RPMI8226 (cell line): ENCODE measurements around the gene CDC7.
"Not testable (repeated sequence)": the region's sequence is repeated elsewhere in the genome, so short reads cannot be mapped to it uniquely, and the experiment has no call there.

ENCODE experiments used
- DNase-seq: peaks from one replicate; pipeline ENCODE4 v3.0.0-alpha.2; 2015

CDC7 gene

GRCh38 chr1:91500756-91501522 is at the start of gene CDC7:
TSS of gene CDC7 (plus strand) at chr1:91500851. CDS start at chr1:91501717, 866 bp downstream.
- peak; percentile 87 for DNase-seq

DNA sequence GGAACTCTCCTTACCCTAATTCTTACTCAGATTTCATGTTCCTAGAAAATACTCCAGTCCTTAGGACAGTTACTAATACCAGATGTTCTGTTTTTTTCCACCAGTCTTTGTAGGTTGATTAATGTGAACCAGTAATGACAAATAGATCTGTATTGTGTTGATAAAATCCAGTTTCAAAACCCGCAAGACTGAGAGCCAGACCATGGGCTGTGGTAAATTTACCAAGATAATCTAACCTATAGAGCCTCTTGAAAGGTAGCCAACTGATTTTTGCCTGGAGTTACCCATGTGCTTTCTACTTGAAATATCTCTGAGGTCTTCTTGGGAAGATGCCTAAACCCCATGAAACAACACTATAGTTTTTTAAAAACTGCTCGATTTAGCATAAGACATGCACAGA is 46.5 kb upstream of the CDC7 start:
- no peak for DNase-seq

DNA sequence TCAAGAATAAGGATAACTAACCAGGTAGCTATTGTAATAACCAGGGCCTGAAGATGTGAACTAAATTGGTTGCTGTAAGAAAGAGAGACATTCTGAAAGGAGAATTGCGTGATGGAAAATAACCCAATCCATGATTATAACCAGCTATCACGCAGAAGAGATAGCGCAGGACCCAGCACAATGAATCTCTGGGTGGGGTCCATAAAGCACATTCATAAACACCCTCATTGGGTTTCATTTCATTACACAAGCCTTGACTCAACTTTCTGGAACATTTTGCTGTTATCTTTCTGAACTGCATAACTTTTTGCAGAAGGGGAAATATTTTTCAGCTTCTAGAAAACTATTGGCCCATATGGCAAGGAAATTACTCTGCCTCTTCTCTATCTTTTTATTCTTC is 45.3 kb upstream of the CDC7 start:
- no peak for DNase-seq

DNA sequence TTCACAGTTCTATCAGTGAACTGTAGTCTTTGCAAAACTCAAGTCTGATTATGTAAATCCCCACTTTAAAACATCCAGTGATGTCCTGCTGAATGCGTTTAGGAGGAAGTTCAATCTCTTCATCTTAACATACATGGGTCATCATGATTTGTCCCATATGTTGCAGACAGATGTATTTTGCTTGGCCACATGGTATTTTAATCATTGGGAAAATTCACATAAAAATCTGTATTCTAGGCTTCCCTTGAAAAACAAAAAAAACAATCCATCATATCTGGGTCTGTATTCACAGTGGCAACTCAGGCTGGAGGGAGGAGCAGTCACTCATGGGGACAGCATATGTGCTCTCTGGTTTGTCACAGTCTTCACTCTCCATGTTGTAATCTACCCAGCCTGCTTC is 44.8 kb upstream of the CDC7 start:
- no peak for DNase-seq

GRCh38 chr1:91465350-91465749 is 35.3 kb upstream of the CDC7 start:
- DNase-seq = not testable (repeated sequence)

GRCh38 chr1:91476533-91477217 is 24.0 kb upstream of the CDC7 start:
- DNase-seq = no peak

- no peak for DNase-seq
These were observed 13.2 kb upstream of the CDC7 start for GRCh38 chr1:91487469-91487868.

GRCh38 chr1:91490501-91490900 is 10.2 kb upstream of the CDC7 start:
- no peak for DNase-seq

DNA sequence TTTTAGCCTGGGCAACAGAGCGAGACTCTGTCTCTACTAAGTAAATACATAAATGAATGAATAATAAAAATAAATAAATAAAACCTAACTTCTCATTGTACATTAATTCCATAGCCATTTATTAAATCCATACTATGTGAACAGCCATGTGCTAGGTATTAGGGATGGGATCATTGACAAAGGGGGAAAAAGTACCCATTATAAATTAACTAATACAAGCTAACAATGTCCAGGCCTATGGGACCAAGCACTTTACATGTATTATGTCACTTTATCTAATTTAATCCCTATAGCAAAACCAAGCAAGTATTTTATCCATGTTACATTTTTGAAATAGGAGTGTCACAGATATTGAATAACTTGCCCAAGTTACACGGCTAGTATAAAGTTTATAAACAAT is 2.6 kb upstream of the CDC7 start:
- no peak for DNase-seq

DNA sequence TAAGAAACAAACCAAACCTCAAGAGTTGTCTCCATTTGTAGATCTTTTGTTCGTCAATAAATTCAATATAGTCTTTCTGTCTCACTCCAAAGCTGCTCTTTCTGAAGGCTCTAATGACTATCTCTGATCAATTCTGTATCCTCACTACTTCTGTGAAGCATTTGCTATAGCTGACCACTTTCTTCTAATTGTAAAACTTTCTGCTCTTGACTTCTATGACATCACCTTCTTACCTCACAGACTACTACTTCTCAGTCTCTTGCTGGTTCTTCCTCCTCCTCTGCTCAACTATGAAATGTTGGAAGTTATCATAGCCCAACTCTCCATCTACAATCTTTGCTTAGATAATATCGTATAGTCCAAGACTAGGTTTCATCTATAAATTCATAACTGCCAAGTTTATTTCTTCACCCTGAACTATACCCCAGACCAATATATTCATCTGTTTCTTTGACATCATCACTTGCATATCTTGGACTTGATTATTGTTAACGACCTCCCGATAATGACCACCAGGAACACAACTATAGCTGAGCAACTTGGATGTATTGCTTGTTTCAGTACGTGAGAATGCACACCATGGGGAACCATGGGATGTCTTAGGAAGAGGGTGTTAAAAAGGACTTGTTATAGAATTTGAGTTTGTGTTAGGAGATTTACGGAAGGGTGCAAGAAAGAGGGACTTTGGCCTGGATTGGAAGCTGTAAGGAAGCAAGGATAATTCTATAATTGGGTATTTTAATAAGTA is 2.0 kb upstream of the CDC7 start:
- DNase-seq = no peak

DNA sequence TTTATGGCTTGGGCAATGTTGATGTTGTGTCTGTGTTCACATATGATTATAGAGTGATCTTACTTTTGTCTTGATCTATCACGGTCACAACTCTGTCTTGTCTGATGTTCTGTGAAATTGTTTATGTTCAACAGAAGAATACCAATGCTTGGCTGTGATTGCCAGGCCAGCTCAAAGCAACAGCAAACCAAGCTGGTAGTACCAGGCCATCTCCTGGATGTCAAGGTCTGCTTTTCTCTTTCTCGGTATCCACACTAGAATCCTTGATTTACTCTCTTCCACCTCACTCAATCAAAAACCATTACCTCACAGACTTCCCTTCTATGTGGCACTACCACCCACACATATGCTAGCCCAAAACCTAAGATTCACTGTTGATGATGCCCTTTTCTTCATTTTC is 1.3 kb upstream of the CDC7 start:
- DNase-seq = no peak

GRCh38 chr1:91499904-91500755 is 521 bp upstream of the CDC7 start:
- no peak for DNase-seq

GRCh38 chr1:91501523-91501851 is 836 bp downstream of the CDC7 start:
- DNase-seq = peak; percentile 30

DNA sequence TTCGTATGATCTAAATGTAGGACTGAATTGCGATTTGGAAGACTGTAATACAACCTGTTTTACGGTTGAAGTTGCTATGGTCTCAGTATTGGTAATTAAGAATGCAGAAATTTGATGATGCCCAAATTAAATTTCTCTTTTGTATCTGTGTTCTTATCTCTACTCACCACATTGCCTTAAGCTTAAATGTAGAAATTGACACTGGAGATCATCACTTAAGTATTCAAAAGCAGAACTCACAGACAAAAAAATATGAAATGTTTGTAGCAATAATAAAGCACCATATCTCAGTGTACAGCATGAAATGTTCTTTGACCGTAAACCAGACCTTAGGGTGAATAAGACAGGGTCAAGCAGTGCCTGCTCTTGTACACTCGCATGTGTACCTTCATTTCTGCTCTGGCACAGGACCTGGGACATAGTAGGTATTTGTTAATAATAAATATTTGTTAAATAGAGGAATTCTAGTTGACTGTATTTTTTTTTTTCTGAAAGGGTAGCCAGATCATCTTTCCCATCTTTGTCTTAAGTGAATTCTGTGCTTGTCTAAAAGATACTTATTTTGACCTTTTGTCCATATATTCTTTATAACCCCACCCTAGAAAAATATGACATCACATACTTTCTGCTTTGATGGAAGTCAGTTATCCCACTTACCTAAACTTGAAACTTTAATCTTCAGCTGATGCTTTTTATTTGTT is 1.5 kb downstream of the CDC7 start:
- DNase-seq = no peak

DNA sequence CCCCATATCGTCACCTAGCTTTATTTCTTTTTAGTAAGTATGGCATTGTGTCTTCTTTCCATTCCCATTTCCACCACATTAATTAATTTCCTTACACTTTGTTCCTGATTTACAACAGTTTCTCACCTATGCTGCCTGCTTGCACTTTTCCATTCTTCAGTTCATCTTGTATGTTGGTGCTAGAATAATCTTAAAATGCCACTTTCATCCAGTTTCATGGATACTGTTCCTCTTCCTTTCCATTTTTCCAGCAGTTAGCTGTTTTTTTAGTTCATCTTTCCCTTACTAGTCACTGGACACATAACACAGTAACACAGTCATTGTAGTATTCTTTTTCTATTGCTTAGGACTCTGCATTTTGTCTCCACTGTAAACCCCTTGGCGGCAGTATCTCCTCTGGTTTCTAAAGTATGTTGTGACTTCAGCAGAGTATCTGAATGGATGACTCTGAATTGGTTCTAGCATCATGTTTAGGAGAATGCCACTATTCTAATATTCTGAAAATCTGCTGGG is 2.1 kb downstream of the CDC7 start:
- peak; percentile 13 for DNase-seq

DNA sequence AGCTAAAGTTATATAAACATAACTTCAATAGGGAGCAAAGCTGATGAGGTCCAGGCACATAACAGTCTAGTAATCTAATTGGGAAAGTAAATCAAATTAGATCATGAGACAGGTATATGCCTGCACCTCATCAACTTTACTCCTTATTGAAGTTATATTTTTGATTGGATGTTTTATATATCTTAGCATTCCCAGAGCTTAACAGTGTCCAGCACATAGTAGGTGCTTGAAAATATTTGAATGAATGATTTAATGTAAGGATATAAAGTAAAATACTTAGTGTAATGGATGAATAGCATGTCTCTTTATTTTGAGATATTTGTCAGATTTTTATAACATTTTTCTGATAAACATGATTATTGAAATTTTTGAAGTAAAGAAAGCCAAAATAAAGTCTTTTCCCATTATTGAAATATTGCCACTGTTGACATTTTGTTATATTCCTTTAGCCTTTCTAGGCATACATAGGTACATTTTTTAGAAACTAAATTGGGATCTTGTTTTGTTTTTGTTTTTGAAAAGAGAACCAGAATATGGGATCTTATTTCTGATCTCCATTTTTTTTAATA is 2.8 kb downstream of the CDC7 start:
- no peak for DNase-seq

DNA sequence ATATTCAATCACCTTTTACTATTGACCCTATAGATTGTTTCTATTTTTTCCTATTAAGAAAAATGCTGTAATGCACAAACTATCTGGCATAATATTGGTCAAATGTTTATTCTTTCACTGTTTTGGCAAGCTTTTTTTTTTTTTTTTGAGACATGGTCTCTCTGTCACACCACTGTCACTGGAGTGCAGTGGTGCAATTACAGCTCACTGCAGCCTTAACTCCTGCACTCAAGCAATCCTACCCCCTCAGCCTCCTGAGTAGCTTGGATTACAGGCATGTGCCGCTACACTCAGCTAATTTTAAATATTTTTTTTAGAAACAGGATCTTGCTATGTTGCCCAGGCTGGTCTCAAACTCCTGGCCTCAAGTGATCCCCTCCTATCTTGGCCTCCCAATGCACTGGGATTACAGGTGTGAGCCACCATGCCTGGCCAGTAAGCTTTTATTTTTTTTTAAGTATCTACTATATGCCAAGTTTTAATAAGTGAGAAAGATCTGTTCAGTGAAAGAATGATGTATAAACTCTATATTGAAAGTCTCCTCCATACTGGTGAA is 3.4 kb downstream of the CDC7 start:
- no peak for DNase-seq

DNA sequence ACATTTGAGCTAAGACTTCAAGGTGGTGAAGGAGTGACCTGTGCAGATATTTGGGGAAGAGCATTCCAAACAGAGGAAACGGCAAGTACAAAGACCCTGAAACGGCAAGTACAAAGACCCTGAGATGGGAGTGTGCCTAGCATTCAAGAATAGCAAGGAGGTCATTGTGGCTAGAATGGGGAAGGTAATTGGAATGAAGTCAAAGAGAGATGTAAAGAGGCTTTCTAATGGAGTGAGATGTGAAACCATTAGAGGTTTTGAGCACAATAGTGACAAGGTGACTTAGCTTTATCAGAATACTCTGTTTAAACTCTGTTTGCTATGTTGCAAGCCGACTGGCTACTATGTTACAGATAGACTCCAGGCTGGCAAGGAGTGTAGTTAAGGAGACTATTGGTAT is 4.4 kb downstream of the CDC7 start:
- DNase-seq = no peak

- no peak for DNase-seq
These were observed 5.4 kb downstream of the CDC7 start for GRCh38 chr1:91506071-91506470.

GRCh38 chr1:91507328-91507727 is 6.7 kb downstream of the CDC7 start:
- DNase-seq = no peak

DNA sequence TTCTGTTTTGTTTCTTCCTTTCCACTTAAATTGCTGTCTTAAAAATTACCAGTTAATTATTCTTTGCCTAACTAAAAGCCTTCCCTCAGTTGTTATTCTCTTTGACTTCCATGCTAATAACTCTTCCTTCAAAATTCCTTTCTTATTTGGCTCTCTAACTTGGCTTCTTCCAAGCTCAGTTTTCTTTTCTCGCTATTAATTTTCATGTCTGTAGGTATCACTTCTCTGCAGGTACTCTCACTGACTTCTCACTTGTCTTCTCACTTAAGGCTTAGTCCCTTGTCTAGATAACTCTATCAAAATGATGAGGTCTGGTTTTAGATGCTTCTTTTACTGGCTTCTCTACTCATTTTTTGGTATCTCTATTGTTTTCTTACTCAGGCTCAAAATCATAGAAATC is 10.1 kb downstream of the CDC7 start:
- DNase-seq = no peak

- peak; percentile 19 for DNase-seq
These were observed 10.7 kb downstream of the CDC7 start for GRCh38 chr1:91511386-91511785.
